HepG2 (cell line): ENCODE data around the gene KCNAB1.

Experiments used
- AKAP8 ChIP-seq: sonication (generic); formaldehyde crosslinking; IDR thresholded peaks from 2 replicates; pipeline ENCODE4 v1.5.1; 2020; ENCODE audit warnings: mild to moderate bottlenecking, missing genetic modification reagents
- CEBPB ChIP-seq: IDR thresholded peaks from 2 replicates; pipeline ENCODE4 v1.6.1; 2011; ENCODE audit warnings: low read depth, low read length, improper control_type of control experiment, borderline replicate concordance
- CTCF ChIP-seq: sonication (generic); formaldehyde crosslinking; IDR thresholded peaks from 2 replicates; pipeline ENCODE4 v1.5.0; 2020; ENCODE audit warnings: mild to moderate bottlenecking, missing genetic modification reagents, moderate library complexity
- FOXK1 ChIP-seq: sonication (generic); formaldehyde crosslinking; IDR thresholded peaks from 2 replicates; pipeline ENCODE4 v1.4.0; 2020; ENCODE audit warnings: low read depth, missing genetic modification reagents, borderline replicate concordance
- KLF16 ChIP-seq, 2 experiments: sonication (generic) in 1 of 2; formaldehyde crosslinking in 1 of 2; IDR thresholded peaks; 2 replicates each; pipeline versions ENCODE4 v1.6.1 to v1.8.0; 2016 to 2023; ENCODE audit warnings: missing genetic modification reagents in 2 of 2, missing compliant biosample characterization in 1 of 2
- LRRFIP1 ChIP-seq: sonication (generic); formaldehyde crosslinking; conservative IDR thresholded peaks from 2 replicates; pipeline ENCODE4 v1.4.0; 2020; ENCODE audit warnings: missing genetic modification reagents
- NFIC ChIP-seq: IDR thresholded peaks from 2 replicates; pipeline ENCODE4 v1.6.1; 2012; ENCODE audit warnings: mild to moderate bottlenecking, low read length, inconsistent platforms
- NR2F6 ChIP-seq, 2 experiments: IDR thresholded peaks; 2 replicates each; pipeline ENCODE4 v1.6.1; 2016; ENCODE audit warnings: antibody characterized with exemption in 1 of 2, mild to moderate bottlenecking in 1 of 2
- SP1 ChIP-seq, 2 experiments: fragments of 450-650 bp in 1 of 2; sonication (generic) in 1 of 2; formaldehyde crosslinking in 1 of 2; IDR thresholded peaks; 2 replicates each; pipeline versions ENCODE4 v1.4.0 to v1.6.1; 2016 to 2020; ENCODE audit warnings: missing genetic modification reagents in 1 of 2
- THAP11 ChIP-seq: IDR thresholded peaks from 2 replicates; pipeline ENCODE4 v1.6.1; 2016; ENCODE audit warnings: missing biosample characterization, missing genetic modification reagents
- ZBTB2 ChIP-seq: sonication (generic); formaldehyde crosslinking; IDR thresholded peaks from 2 replicates; pipeline ENCODE4 v1.8.0; 2022; ENCODE audit warnings: low read depth, missing genetic modification reagents
- ZFAT ChIP-seq: sonication (generic); formaldehyde crosslinking; conservative IDR thresholded peaks from 2 replicates; pipeline ENCODE4 v1.8.1; 2023; ENCODE audit warnings: missing genetic modification reagents, inconsistent platforms
- ZFX ChIP-seq: sonication (generic); formaldehyde crosslinking; IDR thresholded peaks from 2 replicates; pipeline ENCODE4 v1.4.0; 2020; ENCODE audit warnings: mild to moderate bottlenecking, low read depth, missing genetic modification reagents, moderate library complexity
- ZNF776 ChIP-seq: sonication (generic); formaldehyde crosslinking; IDR thresholded peaks from 2 replicates; pipeline ENCODE4 v1.4.0; 2020; ENCODE audit warnings: mild to moderate bottlenecking, missing genetic modification reagents

- TF ChIP-seq SP1 (IDR thresholded peaks at IDR 0.05) (no peak), SP1 (CRISPR knock-in tag; IDR thresholded peaks at IDR 0.05) (no peak), CTCF (CRISPR knock-in tag) (no peak), ZNF776 (no peak), CEBPB (no peak), AKAP8 (CRISPR knock-in tag) (no peak), NR2F6 (IDR thresholded peaks at IDR 0.05) (no peak), NR2F6 (CRISPR knock-in tag; IDR thresholded peaks at IDR 0.05) (no peak), ZFAT (CRISPR knock-in tag) (no peak), FOXK1 (no peak), THAP11 (CRISPR knock-in tag) (no peak), NFIC (no peak), ZFX (CRISPR knock-in tag) (no peak), LRRFIP1 (CRISPR knock-in tag) (no peak), KLF16 (CRISPR knock-in tag; IDR thresholded peaks at IDR 0.05) (no peak), ZBTB2 (CRISPR knock-in tag) (no peak)
Measured at GRCh38 chr3:156577736-156578135, 457.4 kb downstream of the KCNAB1 start.
